ENCODE measurements around the gene SZT2.

Gene SZT2

GRCh38 chr1:43427524-43427923 lies 37.8 kb downstream of the SZT2 start:
- no peak overlapping the region for H3K27ac ChIP-seq (ENCODE audit: insufficient read depth in 1 of 2, low read depth in 1 of 2, low read length in 2 of 2, poor library complexity in 1 of 2, severe bottlenecking in 2 of 2)
- DNase-seq = no peak
- POLR2A ChIA-PET = no interaction called here
- CTCF ChIA-PET = interaction anchor here (0.8 to 1.2 kb wide), 3 partner anchors 13 to 15 kb away, joined by 3 to 4 read pairs (median 4); no protein-coding TSS in a partner anchor
- H3K27me3 ChIP-seq (replicated peaks in 2 of 5; ENCODE audit: control insufficient read depth in 4 of 5, insufficient read depth in 5 of 5, low read length in 4 of 5) = no peaks in the 10 kb centered on the region
- H3K4me3 ChIP-seq (ENCODE audit: control insufficient read depth in 1 of 7, extremely low read depth in 1 of 7, insufficient read depth in 4 of 7, low read depth in 2 of 7, low read length in 6 of 7) = no peak overlapping the region
- WGBS (ENCODE audit: insufficient coverage) = 98% methylated on average over 13 of the region's 14 CpGs
- peaks cover 20 to 100% (median 85%) of the 10 kb centered on the region in 4 experiments for H3K36me3 ChIP-seq (ENCODE audit: control insufficient read depth in 4 of 4, insufficient read depth in 4 of 4, low read length in 3 of 4)
- no peaks in the 10 kb centered on the region for H3K4me1 ChIP-seq (ENCODE audit: control extremely low read depth in 1 of 4, control insufficient read depth in 4 of 4, insufficient read depth in 4 of 4, low read length in 3 of 4)
- H3K9me3 ChIP-seq (ENCODE audit: control extremely low read depth in 1 of 5, control insufficient read depth in 4 of 5, insufficient read depth in 2 of 5, low read depth in 1 of 5, low read length in 4 of 5) = no peaks in the 10 kb centered on the region

- Histone ChIP-seq H3K36me3 (ENCODE audit: control insufficient read depth in 4 of 4, insufficient read depth in 4 of 4, low read length in 3 of 4) (peaks cover 20 to 100% (median 87%) of the 10 kb centered on the region in 4 experiments), H3K4me3 (ENCODE audit: control insufficient read depth in 1 of 7, extremely low read depth in 1 of 7, insufficient read depth in 4 of 7, low read depth in 2 of 7, low read length in 6 of 7) (no peak overlapping the region), H3K9me3 (ENCODE audit: control extremely low read depth in 1 of 5, control insufficient read depth in 4 of 5, insufficient read depth in 2 of 5, low read depth in 1 of 5, low read length in 4 of 5) (no peaks in the 10 kb centered on the region), H3K4me1 (ENCODE audit: control extremely low read depth in 1 of 4, control insufficient read depth in 4 of 4, insufficient read depth in 4 of 4, low read length in 3 of 4) (no peaks in the 10 kb centered on the region), H3K27me3 (replicated peaks in 2 of 5; ENCODE audit: control insufficient read depth in 4 of 5, insufficient read depth in 5 of 5, low read length in 4 of 5) (no peaks in the 10 kb centered on the region), H3K27ac (ENCODE audit: insufficient read depth in 1 of 2, low read depth in 1 of 2, low read length in 2 of 2, poor library complexity in 1 of 2, severe bottlenecking in 2 of 2) (no peak overlapping the region)
- 100% methylated on average over 5 of the region's 9 CpGs for WGBS (ENCODE audit: insufficient coverage)
- ChIA-PET CTCF (interaction anchor here (0.8 to 0.9 kb wide), 2 partner anchors 13 to 15 kb away, joined by 3 to 4 read pairs; no protein-coding TSS in a partner anchor), POLR2A (interaction anchor here (1.0 kb wide), 1 partner anchor 10 kb away, joined by 4 read pairs; no protein-coding TSS in a partner anchor)
- no peak for DNase-seq
Measured at GRCh38 chr1:43427941-43428340, 38.2 kb downstream of the SZT2 start.

DNA sequence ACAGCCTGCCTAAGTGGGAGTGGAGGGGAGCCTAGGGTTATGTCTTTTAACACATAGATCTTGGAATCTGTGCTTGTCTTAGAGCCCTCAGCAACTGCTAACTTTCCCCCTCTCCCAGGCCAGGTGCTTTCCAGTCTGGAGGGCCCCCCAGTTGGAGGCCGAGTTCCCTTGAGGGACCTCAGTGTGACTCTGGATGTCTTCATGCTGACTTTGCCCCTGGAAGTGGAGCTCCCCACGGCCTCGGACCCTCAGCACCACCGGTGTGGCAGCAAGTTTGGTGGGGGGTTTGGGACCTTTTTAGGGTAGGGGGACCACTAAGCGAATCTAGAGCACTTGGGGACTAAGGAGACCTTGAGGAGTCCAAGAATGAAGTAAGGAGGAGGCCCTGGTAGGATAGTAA lies 41.1 kb downstream of the SZT2 start:
- peaks cover 14 to 100% (median 89%) of the 10 kb centered on the region in 4 experiments for H3K36me3 ChIP-seq (ENCODE audit: control insufficient read depth in 4 of 4, insufficient read depth in 4 of 4, low read length in 3 of 4)
- H3K4me3 ChIP-seq (ENCODE audit: control insufficient read depth in 1 of 7, extremely low read depth in 1 of 7, insufficient read depth in 4 of 7, low read depth in 2 of 7, low read length in 6 of 7) = no peak overlapping the region
- H3K4me1 ChIP-seq (ENCODE audit: control extremely low read depth in 1 of 4, control insufficient read depth in 4 of 4, insufficient read depth in 4 of 4, low read length in 3 of 4) = no peaks in the 10 kb centered on the region
- H3K9me3 ChIP-seq (ENCODE audit: control extremely low read depth in 1 of 5, control insufficient read depth in 4 of 5, insufficient read depth in 2 of 5, low read depth in 1 of 5, low read length in 4 of 5) = no peaks in the 10 kb centered on the region
- H3K27me3 ChIP-seq (replicated peaks in 2 of 5; ENCODE audit: control insufficient read depth in 4 of 5, insufficient read depth in 5 of 5, low read length in 4 of 5) = no peaks in the 10 kb centered on the region
- CTCF ChIA-PET = interaction anchor here (1.5 kb wide), 1 partner anchor 19 kb away, joined by 3 read pairs; no protein-coding TSS in a partner anchor
- POLR2A ChIA-PET = no interaction called here
- 97% methylated on average over 5 of the region's 5 CpGs for WGBS (ENCODE audit: insufficient coverage)
- no peak overlapping the region for H3K27ac ChIP-seq (ENCODE audit: insufficient read depth in 1 of 2, low read depth in 1 of 2, low read length in 2 of 2, poor library complexity in 1 of 2, severe bottlenecking in 2 of 2)
- no peak for DNase-seq

GRCh38 chr1:43431676-43432075 lies 42.0 kb downstream of the SZT2 start:
- H3K27ac ChIP-seq (ENCODE audit: insufficient read depth in 1 of 2, low read depth in 1 of 2, low read length in 2 of 2, poor library complexity in 1 of 2, severe bottlenecking in 2 of 2) = no peak overlapping the region
- no peaks in the 10 kb centered on the region for H3K27me3 ChIP-seq (replicated peaks in 2 of 5; ENCODE audit: control insufficient read depth in 4 of 5, insufficient read depth in 5 of 5, low read length in 4 of 5)
- 99% methylated on average over 7 of the region's 9 CpGs for WGBS (ENCODE audit: insufficient coverage)
- H3K36me3 ChIP-seq (ENCODE audit: control insufficient read depth in 4 of 4, insufficient read depth in 4 of 4, low read length in 3 of 4) = peaks cover 17 to 100% (median 86%) of the 10 kb centered on the region in 4 experiments
- H3K9me3 ChIP-seq (ENCODE audit: control extremely low read depth in 1 of 5, control insufficient read depth in 4 of 5, insufficient read depth in 2 of 5, low read depth in 1 of 5, low read length in 4 of 5) = no peaks in the 10 kb centered on the region
- DNase-seq = no peak
- ChIA-PET CTCF (no interaction called here), POLR2A (no interaction called here)
- no peaks in the 10 kb centered on the region for H3K4me1 ChIP-seq (ENCODE audit: control extremely low read depth in 1 of 4, control insufficient read depth in 4 of 4, insufficient read depth in 4 of 4, low read length in 3 of 4)
- H3K4me3 ChIP-seq (ENCODE audit: control insufficient read depth in 1 of 7, extremely low read depth in 1 of 7, insufficient read depth in 4 of 7, low read depth in 2 of 7, low read length in 6 of 7) = no peak overlapping the region

- CTCF ChIA-PET = no interaction called here
- POLR2A ChIA-PET = no interaction called here
- no peak overlapping the region for H3K4me3 ChIP-seq (ENCODE audit: control insufficient read depth in 1 of 7, extremely low read depth in 1 of 7, insufficient read depth in 4 of 7, low read depth in 2 of 7, low read length in 6 of 7)
- H3K27ac ChIP-seq (ENCODE audit: insufficient read depth in 1 of 2, low read depth in 1 of 2, low read length in 2 of 2, poor library complexity in 1 of 2, severe bottlenecking in 2 of 2) = no peak overlapping the region
- H3K27me3 ChIP-seq (replicated peaks in 2 of 5; ENCODE audit: control insufficient read depth in 4 of 5, insufficient read depth in 5 of 5, low read length in 4 of 5) = no peaks in the 10 kb centered on the region
- no peaks in the 10 kb centered on the region for H3K9me3 ChIP-seq (ENCODE audit: control extremely low read depth in 1 of 5, control insufficient read depth in 4 of 5, insufficient read depth in 2 of 5, low read depth in 1 of 5, low read length in 4 of 5)
- DNase-seq = no peak
- WGBS (ENCODE audit: insufficient coverage) = 98% methylated on average over 5 of the region's 9 CpGs
- peaks cover 17 to 100% (median 85%) of the 10 kb centered on the region in 4 experiments for H3K36me3 ChIP-seq (ENCODE audit: control insufficient read depth in 4 of 4, insufficient read depth in 4 of 4, low read length in 3 of 4)
- no peaks in the 10 kb centered on the region for H3K4me1 ChIP-seq (ENCODE audit: control extremely low read depth in 1 of 4, control insufficient read depth in 4 of 4, insufficient read depth in 4 of 4, low read length in 3 of 4)
Measured at GRCh38 chr1:43432171-43432860, 42.6 kb downstream of the SZT2 start.

DNA sequence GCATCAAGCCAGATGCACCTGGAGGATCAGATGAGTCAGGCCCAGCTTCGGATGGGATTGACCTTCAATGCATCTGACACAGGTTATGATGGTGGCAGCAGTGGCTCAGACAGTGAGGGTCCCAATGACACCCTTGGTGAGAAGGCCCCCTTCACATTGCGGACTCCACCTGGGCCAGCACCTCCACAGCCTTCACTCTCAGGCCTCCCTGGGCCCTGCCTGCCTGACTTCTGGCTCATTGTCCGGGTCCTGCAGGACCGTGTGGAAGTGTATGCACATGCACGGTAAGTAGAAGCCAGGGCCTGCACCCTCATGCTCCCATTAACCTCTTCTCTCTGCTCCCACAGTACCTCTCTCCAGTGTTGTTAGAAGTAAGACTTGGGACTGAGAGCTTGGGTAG lies 43.2 kb downstream of the SZT2 start:
- WGBS (ENCODE audit: insufficient coverage) = 98% methylated on average over 4 of the region's 5 CpGs
- Histone ChIP-seq H3K27ac (ENCODE audit: insufficient read depth in 1 of 2, low read depth in 1 of 2, low read length in 2 of 2, poor library complexity in 1 of 2, severe bottlenecking in 2 of 2) (no peak overlapping the region), H3K27me3 (replicated peaks in 2 of 5; ENCODE audit: control insufficient read depth in 4 of 5, insufficient read depth in 5 of 5, low read length in 4 of 5) (no peaks in the 10 kb centered on the region), H3K4me1 (ENCODE audit: control extremely low read depth in 1 of 4, control insufficient read depth in 4 of 4, insufficient read depth in 4 of 4, low read length in 3 of 4) (no peaks in the 10 kb centered on the region), H3K9me3 (ENCODE audit: control extremely low read depth in 1 of 5, control insufficient read depth in 4 of 5, insufficient read depth in 2 of 5, low read depth in 1 of 5, low read length in 4 of 5) (no peaks in the 10 kb centered on the region), H3K36me3 (ENCODE audit: control insufficient read depth in 4 of 4, insufficient read depth in 4 of 4, low read length in 3 of 4) (peaks cover 15 to 97% (median 85%) of the 10 kb centered on the region in 4 experiments), H3K4me3 (ENCODE audit: control insufficient read depth in 1 of 7, extremely low read depth in 1 of 7, insufficient read depth in 4 of 7, low read depth in 2 of 7, low read length in 6 of 7) (no peak overlapping the region)
- ChIA-PET CTCF (interaction anchor here (2.2 kb wide), 1 partner anchor 18 kb away, joined by 6 read pairs; no protein-coding TSS in a partner anchor), POLR2A (no interaction called here)
- no peak for DNase-seq

- Histone ChIP-seq H3K4me1 (ENCODE audit: control extremely low read depth in 1 of 4, control insufficient read depth in 4 of 4, insufficient read depth in 4 of 4, low read length in 3 of 4) (no peaks in the 10 kb centered on the region), H3K27me3 (replicated peaks in 2 of 5; ENCODE audit: control insufficient read depth in 4 of 5, insufficient read depth in 5 of 5, low read length in 4 of 5) (no peaks in the 10 kb centered on the region), H3K27ac (ENCODE audit: insufficient read depth in 1 of 2, low read depth in 1 of 2, low read length in 2 of 2, poor library complexity in 1 of 2, severe bottlenecking in 2 of 2) (no peak overlapping the region), H3K36me3 (ENCODE audit: control insufficient read depth in 4 of 4, insufficient read depth in 4 of 4, low read length in 3 of 4) (peaks cover 18 to 96% (median 86%) of the 10 kb centered on the region in 4 experiments), H3K4me3 (ENCODE audit: control insufficient read depth in 1 of 7, extremely low read depth in 1 of 7, insufficient read depth in 4 of 7, low read depth in 2 of 7, low read length in 6 of 7) (no peak overlapping the region), H3K9me3 (ENCODE audit: control extremely low read depth in 1 of 5, control insufficient read depth in 4 of 5, insufficient read depth in 2 of 5, low read depth in 1 of 5, low read length in 4 of 5) (no peaks in the 10 kb centered on the region)
- DNase-seq = no peak
- ChIA-PET CTCF (interaction anchor here (2.2 kb wide), 1 partner anchor 20 kb away, joined by 6 read pairs; no protein-coding TSS in a partner anchor), POLR2A (interaction anchor here (0.6 kb wide), 1 partner anchor 79 kb away, joined by 3 read pairs; no protein-coding TSS in a partner anchor)
- 96% methylated on average over 7 of the region's 7 CpGs for WGBS (ENCODE audit: insufficient coverage)
Measured at GRCh38 chr1:43434256-43434655, 44.6 kb downstream of the SZT2 start.

Measured in common myeloid progenitor, CD34-positive (primary cell).